RWPE2 (cell line): ENCODE data around the gene SERPINA6.
"Not testable (repeated sequence)": the region's sequence is repeated elsewhere in the genome, so short reads cannot be mapped to it uniquely, and the experiment has no call there.

Experiments used
- ATAC-seq: fragments of 200-7000 bp; cut with Tn5 transposase; 3 replicates; pipeline ENCODE4 v1.9.1; 2021; ENCODE audit warnings: low read depth
- DNase-seq: peaks from one replicate; pipeline ENCODE4 v3.0.0-alpha.2; 2020; ENCODE audit warnings: low spot score
- H3K27ac ChIP-seq: fragments of 450-650 bp; 2 replicates; pipeline ENCODE4 v1.5.1; 2017; ENCODE audit warnings: mild to moderate bottlenecking; ENCODE audit not compliant: poor library complexity, severe bottlenecking
- H3K27me3 ChIP-seq: fragments of 250-450 bp; sonication (Bioruptor Pico); 2 replicates; pipeline ENCODE4 v1.5.1; 2021; ENCODE audit warnings: mild to moderate bottlenecking, moderate library complexity; ENCODE audit not compliant: insufficient read depth, poor library complexity, severe bottlenecking
- H3K36me3 ChIP-seq: fragments of 250-450 bp; sonication (Bioruptor Pico); 2 replicates; pipeline ENCODE4 v1.5.1; 2020; ENCODE audit warnings: low read depth, mild to moderate bottlenecking, moderate library complexity
- H3K4me1 ChIP-seq: fragments of 250-450 bp; sonication (Bioruptor Pico); 2 replicates; pipeline ENCODE4 v1.5.1; 2021; ENCODE audit warnings: mild to moderate bottlenecking, moderate library complexity; ENCODE audit not compliant: insufficient read depth, poor library complexity, severe bottlenecking
- H3K4me3 ChIP-seq: fragments of 250-450 bp; sonication (Bioruptor Pico); 2 replicates; pipeline ENCODE4 v1.5.1; 2021; ENCODE audit warnings: mild to moderate bottlenecking, moderate library complexity; ENCODE audit not compliant: severe bottlenecking
- H3K9me3 ChIP-seq: fragments of 250-450 bp; sonication (Bioruptor Pico); 2 replicates; pipeline ENCODE4 v1.5.1; 2021; ENCODE audit warnings: mild to moderate bottlenecking, moderate library complexity; ENCODE audit not compliant: severe bottlenecking
- CTCF ChIP-seq: fragments of 450-650 bp; IDR thresholded peaks from one replicate; pipeline ENCODE4 v1.5.1; 2017; ENCODE audit warnings: mild to moderate bottlenecking, moderate library complexity; ENCODE audit not compliant: poor library complexity, severe bottlenecking

Gene SERPINA6

GRCh38 chr14:94282991-94283723 is 40.0 kb downstream of the SERPINA6 start:
- no peak overlapping the region for H3K27ac ChIP-seq
- H3K4me3 ChIP-seq = no peak overlapping the region
- DNase-seq (no peak), ATAC-seq (peak; percentile 35; the same call in 1 of the 3 replicates)
- H3K4me1 ChIP-seq = no peaks in the 10 kb centered on the region
- TF ChIP-seq CTCF = no peak
- H3K36me3 ChIP-seq = no peaks in the 10 kb centered on the region
- H3K27me3 ChIP-seq = no peaks in the 10 kb centered on the region
- no peaks in the 10 kb centered on the region for H3K9me3 ChIP-seq

- DNase-seq (no peak), ATAC-seq (no peak)
- Histone ChIP-seq H3K4me1 (no peaks in the 10 kb centered on the region), H3K9me3 (no peaks in the 10 kb centered on the region), H3K27me3 (no peaks in the 10 kb centered on the region), H3K27ac (no peak overlapping the region), H3K36me3 (no peaks in the 10 kb centered on the region), H3K4me3 (no peak overlapping the region)
- no peak for TF ChIP-seq CTCF
Measured at GRCh38 chr14:94278731-94279130, 44.4 kb downstream of the SERPINA6 start.

GRCh38 chr14:94276898-94277561 is 46.1 kb downstream of the SERPINA6 start:
- H3K4me1 ChIP-seq, H3K36me3 ChIP-seq, H3K27ac ChIP-seq, H3K27me3 ChIP-seq, DNase-seq, H3K9me3 ChIP-seq, H3K4me3 ChIP-seq, ATAC-seq: not testable (repeated sequence)

GRCh38 chr14:94269156-94269555 is 54.0 kb downstream of the SERPINA6 start:
- no peaks in the 10 kb centered on the region for H3K4me1 ChIP-seq
- DNase-seq (no peak), ATAC-seq (peak; percentile 60; the same call in 2 of the 3 replicates)
- no peaks in the 10 kb centered on the region for H3K9me3 ChIP-seq
- H3K4me3 ChIP-seq = no peak overlapping the region
- peaks cover 28% of the 10 kb centered on the region for H3K36me3 ChIP-seq
- no peaks in the 10 kb centered on the region for H3K27me3 ChIP-seq
- no peak for TF ChIP-seq CTCF
- H3K27ac ChIP-seq = no peak overlapping the region

GRCh38 chr14:94268582-94268981 is 54.6 kb downstream of the SERPINA6 start:
- not testable (repeated sequence) for H3K4me3 ChIP-seq, H3K9me3 ChIP-seq
- peaks cover 29% of the 10 kb centered on the region for H3K36me3 ChIP-seq

More at GRCh38 chr14:94268582-94268981, 54.6 kb downstream of the SERPINA6 start:
- DNase-seq, H3K4me1 ChIP-seq, ATAC-seq, H3K27ac ChIP-seq, H3K27me3 ChIP-seq: not testable (repeated sequence)
